GM19463 (cell line): ENCODE measurements around the gene HSD11B1L.
"Not testable (repeated sequence)": the region's sequence is repeated elsewhere in the genome, so short reads cannot be mapped to it uniquely, and the experiment has no call there.

Source experiments
- ATAC-seq: cut with Tn5 transposase; IDR thresholded peaks from one replicate; pipeline ENCODE4 v1.9.1; 2021; ENCODE audit warnings: mild to moderate bottlenecking, moderate library complexity; ENCODE audit not compliant: unreplicated experiment

The HSD11B1L gene

DNA sequence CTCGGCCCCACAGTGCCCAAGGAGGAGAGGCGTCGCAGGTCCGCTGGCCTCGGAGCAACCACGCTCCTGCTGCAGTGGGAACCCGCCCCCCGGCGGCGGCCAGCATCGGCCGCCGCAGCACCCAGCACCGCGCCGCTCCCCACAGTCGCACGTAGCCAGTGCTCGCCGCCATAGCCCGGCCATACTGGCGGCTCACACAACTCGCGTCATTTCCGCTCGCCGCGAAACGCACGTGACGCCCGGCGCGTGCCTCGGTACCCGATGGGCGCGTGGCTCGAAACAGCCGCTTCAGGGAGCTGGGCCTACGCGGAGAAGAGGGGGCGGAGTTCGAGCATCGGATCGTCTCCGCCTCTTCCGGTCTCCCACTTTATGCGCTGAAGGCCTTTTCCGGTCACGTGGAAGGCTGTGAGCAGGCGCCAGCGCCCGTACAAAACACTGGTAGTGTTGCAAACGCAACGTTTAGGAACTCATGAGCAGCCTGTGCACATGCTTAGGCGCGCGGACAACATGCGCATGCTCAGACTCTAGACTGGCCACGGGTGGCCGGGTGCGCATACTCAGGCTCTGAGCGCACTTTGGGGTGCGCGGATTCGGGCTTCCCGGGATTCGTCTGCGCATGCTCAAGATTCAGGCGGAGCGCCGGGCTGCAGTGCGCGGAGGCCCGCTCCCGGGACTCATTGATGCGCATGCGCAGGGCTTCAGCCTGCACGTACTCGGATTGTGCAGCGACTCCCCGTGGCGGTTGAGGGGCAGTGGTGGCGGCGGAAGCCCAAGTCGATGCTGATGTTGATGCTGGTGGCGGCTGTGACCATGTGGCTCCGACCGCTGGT lies 39.3 kb downstream of the HSD11B1L start, which contains the start of the genes CATSPERD and LONP1:
Gene CATSPERD, plus strand, starts transcription at position 677 of the 830 bp plus-strand sequence. Its CDS starts 101 bp downstream, at position 778.
Gene LONP1, minus strand, starts transcription at position 186 of the 830 bp plus-strand sequence. Its CDS starts 14 bp downstream, at position 172.
- ATAC-seq, result peak; percentile 82

DNA sequence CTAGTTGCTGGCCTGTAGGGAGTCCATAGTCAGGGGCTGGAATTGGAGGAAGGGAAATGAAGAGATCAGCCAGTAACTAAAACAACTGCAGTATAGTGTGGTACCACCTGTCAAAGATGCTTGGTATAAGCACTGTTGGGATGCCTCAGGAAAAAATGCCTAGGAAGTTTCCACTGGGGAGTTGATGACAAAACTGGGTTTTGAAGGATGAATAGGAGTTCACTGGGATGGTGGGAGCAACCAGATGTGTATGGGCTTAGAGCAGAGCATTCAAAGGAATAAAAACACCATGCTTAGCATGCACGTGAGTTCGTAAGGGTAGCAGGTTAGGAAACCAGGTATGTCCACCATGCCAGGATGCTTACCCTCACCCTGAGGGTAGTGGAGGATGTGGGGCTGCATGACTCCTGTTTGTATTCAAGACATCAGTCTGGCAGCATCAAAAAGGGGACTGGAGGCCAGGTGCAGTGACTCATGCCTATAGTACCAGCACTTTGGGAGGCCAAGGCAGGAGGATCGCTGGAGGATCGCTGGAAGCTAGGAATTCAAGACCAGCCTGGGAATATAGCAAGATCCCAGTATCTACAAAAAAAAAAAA lies 46.7 kb downstream of the HSD11B1L start:
- ATAC-seq, result no peak

DNA sequence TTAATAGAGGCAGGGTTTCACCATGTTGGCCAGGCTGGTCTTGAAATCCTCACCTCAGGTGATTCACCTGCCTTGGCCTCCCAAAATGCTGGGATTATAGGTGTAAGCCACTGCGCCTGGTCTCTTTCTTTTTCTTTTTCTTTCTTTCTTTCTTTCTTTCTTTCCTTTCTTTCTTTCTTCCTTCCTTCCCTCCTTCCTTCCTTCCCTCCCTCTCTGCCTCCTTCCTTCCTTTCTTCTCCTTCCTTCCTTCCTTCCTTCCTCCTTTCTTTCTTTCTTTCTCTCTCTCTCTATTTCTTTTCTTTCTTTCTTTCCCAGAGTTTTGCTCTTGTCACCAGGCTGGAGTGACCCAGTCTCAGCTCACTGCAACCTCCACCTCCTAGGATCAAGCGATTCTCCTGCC lies 52.3 kb downstream of the HSD11B1L start:
- not testable (repeated sequence) for ATAC-seq
